Fibroblast of skin of abdomen (primary cell): ENCODE results near the gene ARHGAP11B.
"Not testable (repeated sequence)": the region's sequence is repeated elsewhere in the genome, so short reads cannot be mapped to it uniquely, and the experiment has no call there.

Experiments used
- DNase-seq: peaks from one replicate; pipeline ENCODE4 v3.0.0-alpha.2; 2013

The ARHGAP11B gene

DNA sequence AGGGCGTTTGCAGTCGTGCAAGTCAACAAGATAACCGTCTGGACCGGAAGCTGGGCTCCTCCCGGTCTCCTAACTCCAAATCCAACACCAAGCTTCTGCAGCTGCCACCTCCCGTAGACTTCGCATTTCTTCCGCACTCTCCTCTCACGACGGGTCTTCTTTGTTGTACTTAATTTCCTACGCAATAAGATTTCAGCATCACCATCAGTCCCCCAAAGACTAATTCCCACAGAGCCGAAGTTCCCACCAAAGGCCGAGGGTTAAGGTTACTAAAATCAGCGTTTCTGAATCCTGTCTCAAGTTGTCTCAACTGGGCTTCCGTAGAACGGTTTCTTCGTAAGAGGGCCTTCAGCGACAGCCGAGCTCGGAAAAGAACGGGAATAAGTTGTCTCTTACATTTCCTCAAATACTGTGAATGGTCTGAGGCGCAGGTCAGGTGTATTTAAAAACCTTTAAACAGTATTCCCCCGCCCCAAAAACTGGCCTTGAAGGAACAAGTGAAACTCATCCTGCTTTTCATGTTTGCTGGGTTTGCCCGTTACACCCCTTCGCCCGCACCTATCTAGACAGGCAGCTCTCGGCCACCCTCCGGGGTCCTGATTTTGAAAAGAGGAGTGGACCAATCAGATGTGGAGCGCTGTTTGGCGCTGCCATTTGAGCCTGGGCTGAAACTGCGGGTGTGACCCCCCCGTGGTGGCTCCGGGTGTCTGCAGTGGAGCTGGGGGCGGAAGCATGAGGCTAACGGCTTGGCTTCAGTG lies at the start of gene ARHGAP11B:
Gene ARHGAP11B, plus strand, starts transcription at position 693 of the 758 bp plus-strand sequence.
- DNase-seq: peak; percentile 98

DNA sequence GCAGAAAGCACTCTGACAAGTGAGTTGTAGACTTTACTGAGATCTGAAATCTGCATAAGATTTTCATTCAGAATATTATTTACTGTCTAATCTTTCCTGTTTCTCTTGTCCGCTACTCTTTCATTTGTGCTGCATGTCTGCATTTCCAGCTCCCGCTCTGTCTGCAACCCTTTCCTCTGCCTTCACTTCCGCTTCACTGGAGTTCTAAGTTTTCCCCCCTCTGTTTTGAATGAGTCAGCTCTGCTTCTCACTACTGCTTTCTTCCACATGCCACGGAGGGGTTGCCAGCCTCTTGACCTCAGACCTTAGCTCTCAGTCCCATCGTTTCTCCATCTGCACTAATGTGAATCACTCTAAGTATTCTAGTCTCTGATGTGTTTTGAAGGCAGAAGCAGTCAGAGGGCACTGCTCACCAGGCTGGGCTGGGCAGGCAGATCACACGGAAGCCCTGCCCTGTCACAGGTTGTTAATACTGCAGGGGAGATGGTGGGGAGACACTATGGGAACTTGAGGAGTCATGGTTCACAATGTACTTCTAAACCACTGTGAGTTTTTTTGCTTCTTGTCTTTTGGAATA lies 46.4 kb upstream of the ARHGAP11B start:
- DNase-seq: not testable (repeated sequence)

DNA sequence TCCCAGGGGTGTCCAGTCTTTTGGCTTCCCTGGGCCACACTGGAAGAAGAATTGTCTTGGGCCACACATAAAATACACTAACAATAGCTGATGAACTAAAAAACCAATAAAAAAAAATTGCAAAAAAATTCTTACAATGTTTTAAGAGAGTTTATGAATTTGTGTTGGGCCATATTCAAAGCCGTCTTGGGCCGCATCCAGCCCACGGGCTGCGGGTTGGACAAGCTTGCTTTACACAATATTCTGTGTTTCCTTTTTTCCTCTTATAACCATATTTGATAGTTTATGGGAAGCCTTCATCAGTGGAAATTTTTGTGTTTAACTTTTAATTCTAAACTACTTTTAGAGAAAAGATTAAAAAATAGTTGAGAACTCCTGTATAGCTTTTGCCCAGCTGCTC lies 45.2 kb upstream of the ARHGAP11B start:
- not testable (repeated sequence) for DNase-seq

DNA sequence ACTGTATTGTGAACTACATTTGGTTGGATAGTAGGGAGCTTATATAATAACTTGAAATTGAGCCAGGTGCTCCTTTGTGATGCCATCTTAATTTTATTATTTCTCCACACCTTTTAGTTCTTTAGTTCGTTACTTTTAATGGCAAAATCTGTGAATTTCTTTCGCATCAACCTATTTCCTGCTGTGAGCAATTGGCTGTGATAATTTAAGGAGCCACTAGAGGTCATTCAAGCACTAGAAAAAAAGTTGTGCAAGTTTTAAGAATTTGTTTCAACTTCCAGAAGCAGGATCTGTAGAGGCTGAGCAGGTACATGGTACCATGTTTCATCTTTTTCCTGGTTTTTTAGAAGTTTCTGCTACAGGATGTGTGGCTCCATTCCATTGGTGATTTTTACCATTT lies 27.0 kb upstream of the ARHGAP11B start:
- not testable (repeated sequence) for DNase-seq

DNA sequence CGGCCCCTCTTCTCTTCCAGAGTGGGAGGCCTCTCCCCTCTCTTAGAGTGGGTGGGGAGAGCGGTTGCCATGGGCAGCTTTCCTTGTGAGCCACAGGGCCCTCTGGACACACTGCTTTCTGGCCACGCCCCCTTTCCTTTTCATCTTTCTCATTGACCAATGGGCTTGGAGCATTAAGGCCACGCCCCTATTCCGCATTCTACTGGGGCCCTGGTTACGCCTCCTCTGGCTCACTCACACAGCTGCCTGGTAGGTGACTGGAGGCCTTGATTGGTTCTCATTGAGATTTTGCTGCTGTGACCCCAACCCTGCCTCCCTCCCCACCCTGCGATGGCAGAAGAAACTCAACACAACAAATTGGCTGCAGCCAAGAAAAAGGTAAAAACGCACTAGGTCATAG lies 22.1 kb upstream of the ARHGAP11B start, which contains the start of gene GOLGA8H:
Gene GOLGA8H, plus strand, starts transcription at position 233 of the 400 bp plus-strand sequence. Its CDS starts 98 bp downstream, at position 331.
- not testable (repeated sequence) for DNase-seq

DNA sequence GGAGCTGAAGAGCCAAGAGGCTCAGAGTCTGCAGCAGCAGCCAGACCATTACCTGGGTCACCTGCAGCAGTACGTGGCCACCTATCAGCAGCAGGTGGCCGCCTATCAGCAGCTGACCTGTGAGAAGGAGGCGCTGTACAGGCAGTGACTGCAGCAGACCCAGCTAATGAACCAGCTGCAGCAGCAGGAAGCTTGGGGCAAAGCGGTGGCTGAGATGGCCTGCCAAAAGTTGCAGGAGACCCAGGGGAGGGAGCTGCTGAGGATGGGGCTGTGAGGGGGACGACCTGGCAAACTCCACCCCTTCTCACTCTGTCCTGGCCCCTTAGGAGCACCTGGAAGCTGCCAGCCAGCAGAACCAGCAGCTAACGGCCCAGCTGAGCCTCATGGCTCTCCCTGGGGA lies 13.7 kb upstream of the ARHGAP11B start:
- not testable (repeated sequence) for DNase-seq

DNA sequence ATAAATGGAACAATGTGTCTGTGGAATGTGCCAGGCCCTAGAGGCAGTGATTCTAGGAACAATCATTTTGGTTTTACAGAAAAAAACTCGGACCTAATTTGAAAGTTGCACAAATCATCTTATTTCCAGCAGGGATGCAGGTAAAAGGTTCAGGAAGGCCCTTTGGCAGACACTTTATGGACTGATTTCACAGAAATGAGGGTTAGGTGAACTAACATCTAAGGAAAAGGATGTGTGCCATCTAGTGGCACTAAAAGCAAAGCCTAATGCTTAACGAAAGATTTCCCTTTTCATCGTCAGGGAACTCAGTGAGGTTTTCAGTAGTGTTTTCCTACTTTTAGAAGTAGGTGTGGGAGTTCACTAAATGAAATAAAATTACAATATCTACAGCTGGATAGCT lies 4.6 kb upstream of the ARHGAP11B start:
- DNase-seq: peak; percentile 33

DNA sequence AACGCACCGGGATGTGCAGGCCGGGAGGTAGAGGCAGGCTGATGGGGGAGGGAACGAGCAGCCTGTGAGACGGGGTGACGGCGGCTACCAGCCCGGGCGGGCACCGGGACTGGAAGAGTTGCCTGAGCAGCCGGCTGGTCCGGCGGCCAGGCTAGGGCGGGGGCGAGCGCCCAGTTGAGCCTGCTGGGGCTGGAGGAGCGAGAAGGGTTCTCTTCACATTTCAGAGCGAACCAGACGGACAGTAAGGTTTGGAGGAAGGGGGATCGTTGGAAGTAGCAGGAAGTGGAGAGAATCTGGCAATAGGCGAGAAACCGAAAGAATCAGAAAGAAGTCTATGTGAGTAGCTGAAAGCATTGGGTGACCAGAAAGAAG lies 252 bp downstream of the ARHGAP11B start:
- peak; percentile 2 for DNase-seq

DNA sequence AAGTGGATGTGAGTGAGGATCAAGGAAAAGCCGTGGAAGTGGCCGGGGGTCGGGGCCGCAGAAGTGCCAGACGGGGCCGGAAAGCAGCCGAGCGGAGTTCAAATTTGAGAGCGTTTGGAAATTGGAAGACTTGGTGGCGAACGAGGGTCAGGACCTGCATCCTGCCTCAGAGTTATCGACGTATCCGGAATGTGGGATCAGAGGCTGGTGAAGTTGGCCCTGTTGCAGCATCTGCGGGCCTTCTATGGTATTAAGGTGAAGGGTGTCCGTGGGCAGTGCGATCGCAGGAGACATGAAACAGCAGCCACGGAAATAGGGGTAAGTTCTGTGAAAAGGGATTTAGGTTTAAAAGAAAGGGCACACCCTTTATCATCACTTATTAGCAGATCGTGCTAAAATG lies 704 bp downstream of the ARHGAP11B start:
- not testable (repeated sequence) for DNase-seq

DNA sequence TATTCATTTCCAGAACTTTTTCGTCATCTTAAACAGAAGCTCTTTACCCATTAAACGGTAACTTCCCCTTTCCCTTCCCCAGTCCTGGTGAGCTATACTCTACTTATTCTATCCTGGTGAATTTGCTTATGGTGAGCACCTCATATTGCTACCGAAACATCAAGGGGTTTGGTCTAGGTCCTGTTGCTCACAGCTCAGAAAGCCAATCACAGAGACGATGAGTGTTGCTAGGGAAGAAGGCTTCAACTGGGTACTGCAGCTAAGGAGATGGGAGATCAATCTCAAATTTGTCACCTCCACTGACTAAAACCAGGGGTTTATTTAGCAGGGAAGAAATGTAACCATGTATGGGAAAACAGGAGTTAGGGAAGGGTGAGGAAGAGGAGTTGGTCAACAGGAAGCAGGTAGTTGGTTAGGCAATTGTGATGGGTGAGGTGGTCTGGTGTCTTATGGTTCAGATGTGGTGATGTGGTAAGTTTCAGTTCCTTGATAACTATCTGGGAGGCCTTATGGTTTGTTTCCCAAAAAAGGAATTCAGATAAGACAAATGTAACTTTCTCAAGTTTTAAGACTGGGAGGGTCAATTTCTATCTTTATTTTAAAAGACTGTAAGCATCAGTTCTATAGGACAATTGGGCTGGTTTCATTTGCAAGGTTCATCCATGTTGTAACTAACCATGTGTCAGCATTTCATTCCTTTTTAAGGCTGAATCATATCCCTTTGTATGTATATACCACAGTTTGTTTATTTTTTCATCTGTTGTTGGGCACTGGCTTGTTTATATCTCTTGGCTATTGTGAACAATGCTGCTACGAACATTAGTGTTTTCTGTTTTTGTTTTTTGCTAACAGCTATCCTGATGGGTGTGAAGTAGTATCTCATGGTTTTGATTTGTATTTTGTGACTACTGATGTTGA lies 24.3 kb downstream of the ARHGAP11B start:
- DNase-seq: no peak

DNA sequence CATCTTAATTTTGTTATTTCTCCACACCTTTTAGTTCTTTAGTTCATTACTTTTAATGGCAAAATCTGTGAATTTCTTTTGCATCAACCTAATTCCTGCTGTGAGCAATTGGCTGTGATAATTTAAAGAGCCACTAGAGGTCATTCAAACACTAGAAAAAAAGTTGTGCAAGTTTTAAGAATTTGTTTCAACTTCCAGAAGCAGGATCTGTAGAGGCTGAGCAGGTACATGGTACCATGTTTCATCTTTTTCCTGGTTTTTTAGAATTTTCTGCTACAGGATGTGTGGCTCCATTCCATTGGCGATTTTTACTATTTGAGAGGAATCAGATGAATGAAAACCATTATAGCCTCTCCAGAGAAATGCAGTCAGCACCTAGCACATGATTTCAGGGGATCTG lies 35.2 kb downstream of the ARHGAP11B start:
- peak; percentile 13 for DNase-seq

DNA sequence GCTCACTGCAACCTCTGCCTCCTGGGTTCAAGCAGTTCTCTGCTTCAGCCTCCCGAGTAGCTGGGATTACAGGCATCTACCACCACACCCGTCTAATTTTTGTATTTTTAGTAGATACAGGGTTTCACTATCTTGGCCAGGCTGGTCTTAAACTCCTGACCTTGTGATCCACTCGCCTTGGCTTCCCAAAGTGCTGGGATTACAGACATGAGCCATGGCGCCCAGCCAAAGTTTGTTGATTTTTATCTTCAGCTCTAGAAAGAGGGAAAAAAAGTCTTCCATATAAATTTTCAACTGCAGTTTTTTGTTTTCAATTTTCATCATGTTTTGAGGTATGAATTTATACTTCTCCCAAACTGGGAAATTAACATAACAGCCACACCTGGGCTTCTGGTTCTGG lies 43.7 kb downstream of the ARHGAP11B start:
- not testable (repeated sequence) for DNase-seq

DNA sequence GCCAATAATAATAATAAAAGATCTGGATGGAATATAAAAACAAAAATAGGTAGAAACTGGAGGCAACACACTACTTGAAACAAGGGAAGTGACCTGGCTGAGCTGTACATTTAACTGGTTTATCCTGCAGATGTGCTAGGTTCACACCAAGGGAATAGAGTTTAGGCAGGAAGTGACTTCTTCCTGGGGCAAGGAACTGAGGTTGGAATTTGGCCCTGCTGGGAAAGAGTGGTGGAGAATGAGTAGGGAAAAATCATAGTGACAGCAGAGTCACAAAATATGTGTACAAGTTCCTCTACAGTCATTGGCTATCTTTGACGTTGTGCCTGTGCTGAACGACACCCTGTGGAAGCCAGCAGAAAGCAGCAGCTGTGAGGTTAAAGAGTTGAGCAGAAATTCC lies 44.1 kb downstream of the ARHGAP11B start:
- DNase-seq: no peak

DNA sequence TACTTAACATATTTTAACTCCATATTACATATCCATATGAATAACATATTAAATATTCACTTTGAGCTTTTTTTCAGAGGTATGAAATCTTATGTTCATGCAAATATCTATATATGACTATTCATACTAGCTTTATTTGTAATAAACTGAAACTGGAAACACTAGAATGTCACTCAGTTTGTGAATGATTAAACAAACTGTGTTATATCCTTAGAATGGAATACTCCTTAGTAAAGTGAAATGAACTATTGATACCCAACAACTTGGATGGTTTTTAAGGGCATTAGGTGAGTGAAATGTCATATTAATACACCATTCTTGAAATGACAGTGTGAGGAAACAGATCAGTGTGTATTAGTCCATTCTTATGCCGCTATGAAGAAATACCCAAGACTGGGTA lies 45.4 kb downstream of the ARHGAP11B start:
- DNase-seq: no peak

DNA sequence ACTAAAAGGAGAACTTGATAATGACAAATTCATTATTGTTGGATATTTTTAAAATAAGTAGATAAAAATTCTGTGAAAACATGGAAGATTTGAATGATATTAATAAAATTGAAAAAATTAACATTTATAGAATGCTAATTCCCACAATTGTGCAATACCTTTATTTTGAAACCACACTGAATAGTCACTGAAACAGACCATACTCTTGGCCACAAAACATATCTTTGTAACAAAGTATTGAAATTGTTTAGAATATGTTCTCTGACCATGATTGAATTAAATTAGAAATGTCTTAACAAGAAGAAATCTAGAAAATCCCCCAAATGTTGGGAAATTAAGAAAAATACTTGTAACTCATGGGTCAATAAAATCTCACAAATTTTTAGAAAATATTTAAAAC lies 49.2 kb downstream of the ARHGAP11B start:
- no peak for DNase-seq

DNA sequence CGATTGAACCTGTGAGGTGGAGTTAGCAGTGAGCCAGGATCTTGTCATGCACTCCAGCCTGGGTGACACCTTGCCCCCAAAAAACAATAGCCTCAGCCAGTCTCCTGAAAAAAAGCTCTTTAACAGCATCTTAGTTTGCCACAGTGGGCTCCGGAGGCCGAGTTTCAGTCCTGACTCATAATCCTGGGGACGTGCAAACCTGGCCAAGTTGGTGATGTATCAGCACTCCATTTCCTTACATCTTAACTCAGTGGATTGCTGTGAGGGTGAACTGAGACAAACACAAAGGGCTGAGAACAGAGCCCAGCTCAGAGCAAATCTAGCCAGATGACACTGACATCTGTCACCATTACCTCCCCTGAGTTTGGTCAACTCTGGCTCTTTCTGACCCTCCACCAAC lies 50.0 kb downstream of the ARHGAP11B start:
- DNase-seq: not testable (repeated sequence)

DNA sequence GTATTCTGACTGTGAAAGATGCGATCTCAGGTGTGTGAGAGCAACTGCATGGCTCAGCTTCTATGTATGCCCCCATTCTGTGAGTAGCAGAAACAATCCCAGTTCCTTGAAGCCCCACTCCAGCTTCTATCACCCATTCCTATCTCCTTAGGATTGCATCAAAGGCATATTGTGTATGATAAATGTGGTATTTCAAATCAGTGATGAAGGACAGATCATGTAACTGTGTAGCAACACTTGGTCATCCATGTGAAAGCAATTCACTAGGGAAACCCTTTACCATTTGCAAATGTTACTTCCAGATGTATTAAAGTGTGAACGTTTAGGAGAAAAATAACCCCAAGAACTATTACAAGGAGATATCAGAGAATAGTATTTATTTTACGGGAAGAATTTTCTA lies 55.1 kb downstream of the ARHGAP11B start:
- not testable (repeated sequence) for DNase-seq

DNA sequence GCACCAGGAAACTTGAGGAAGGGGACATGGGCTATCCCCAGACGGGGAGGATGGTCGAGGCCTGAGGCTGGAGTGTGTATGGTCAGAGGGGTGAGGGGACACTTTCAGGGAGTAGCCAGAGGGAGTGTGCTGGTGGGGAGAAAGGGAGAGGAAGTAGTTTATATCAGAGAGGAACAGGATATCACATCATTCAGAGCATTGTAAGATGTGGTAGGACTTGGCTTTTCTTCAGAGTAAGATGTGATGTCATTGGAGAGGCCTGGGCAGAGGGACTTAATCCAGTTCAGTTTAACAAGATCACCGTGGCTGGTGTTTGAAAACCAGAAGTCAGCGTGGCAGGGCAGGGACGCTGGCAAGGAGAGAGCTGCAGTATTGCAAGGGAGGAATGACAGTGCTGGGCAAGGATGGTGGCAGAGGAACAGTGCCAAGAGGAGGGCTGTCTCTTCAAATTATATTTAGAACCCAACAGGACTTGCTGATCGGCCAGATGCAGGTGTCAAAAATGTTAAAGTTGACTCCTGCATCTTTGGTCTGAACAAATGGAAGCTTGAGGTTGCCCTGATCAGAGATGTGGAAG lies 59.9 kb downstream of the ARHGAP11B start:
- not testable (repeated sequence) for DNase-seq

DNA sequence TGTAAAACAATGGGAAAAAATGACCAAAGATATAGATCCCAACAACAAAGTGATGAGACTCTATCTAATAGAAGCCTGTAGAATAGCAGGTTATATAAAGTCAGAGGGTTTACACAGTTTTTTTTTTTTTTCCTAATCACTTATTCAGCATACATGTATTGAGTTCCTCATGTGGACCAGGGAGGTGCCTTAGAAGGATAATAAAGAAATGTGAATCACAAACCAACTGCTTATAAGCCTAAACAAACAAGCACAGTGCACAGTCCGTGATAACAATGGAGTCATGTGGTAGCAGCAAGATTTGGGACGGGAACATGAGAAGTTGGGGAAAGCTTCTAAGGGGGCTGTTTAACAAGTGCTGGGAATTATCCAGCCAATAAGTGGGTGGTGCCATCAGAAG lies 60.7 kb downstream of the ARHGAP11B start:
- DNase-seq: not testable (repeated sequence)
